ENCODE data around the gene SFMBT1. TPM values are rescaled to one million over a fixed set of nuclear protein-coding genes. Genes with fewer than 3 reads are reported as not detected.
A peak's percentile ranks its signal among the peaks of the same experiment; 100 is the strongest.
"Not testable (repeated sequence)": the region's sequence is repeated elsewhere in the genome, so short reads cannot be mapped to it uniquely, and the experiment has no call there.

SFMBT1 gene
- total RNA-seq, 1 experiment from 2014 or later, result 22.2 TPM

DNA sequence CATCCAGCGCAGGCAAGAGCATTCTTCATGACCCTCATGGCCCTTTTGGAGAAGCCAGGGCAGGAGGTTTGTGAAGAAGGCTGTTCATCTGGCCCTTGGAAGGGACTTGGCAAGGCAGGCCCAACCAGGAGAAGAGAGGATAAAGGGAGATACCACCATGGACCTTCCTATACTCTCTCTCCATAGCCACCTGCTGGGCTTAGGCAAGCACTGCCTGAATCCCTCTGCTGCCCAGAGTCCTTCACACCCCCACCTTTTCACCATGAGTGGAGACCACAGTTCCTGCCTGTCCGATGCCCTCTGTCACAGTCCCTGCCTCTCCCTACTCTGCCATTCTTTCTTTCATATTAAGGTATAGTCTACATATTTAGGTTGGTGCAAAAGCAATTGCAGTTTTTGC is 10.6 kb upstream of the SFMBT1 start:
- H3K4me3 ChIP-seq (ENCODE audit: insufficient read depth, low read depth, low read length), result no peak overlapping the region
- no peaks in the 10 kb centered on the region for H3K36me3 ChIP-seq (replicated peaks; ENCODE audit: control insufficient read depth, insufficient read depth, low read length)
- no peaks in the 10 kb centered on the region for H3K27me3 ChIP-seq (ENCODE audit: control insufficient read depth, insufficient read depth, low read length)
- DNase-seq, result peak; percentile 63

- DNase-seq; H3K27me3 ChIP-seq (ENCODE audit: control insufficient read depth, insufficient read depth, low read length); H3K36me3 ChIP-seq (replicated peaks; ENCODE audit: control insufficient read depth, insufficient read depth, low read length); H3K4me3 ChIP-seq (ENCODE audit: insufficient read depth, low read depth, low read length): not testable (repeated sequence)
These were observed 8.4 kb upstream of the SFMBT1 start for GRCh38 chr3:53054233-53054632.

GRCh38 chr3:53051929-53052328 is 6.1 kb upstream of the SFMBT1 start:
- no peak for DNase-seq
- no peaks in the 10 kb centered on the region for H3K36me3 ChIP-seq (replicated peaks; ENCODE audit: control insufficient read depth, insufficient read depth, low read length)

GRCh38 chr3:53049987-53050386 is 4.1 kb upstream of the SFMBT1 start:
- DNase-seq, result no peak
- Histone ChIP-seq H3K4me3 (ENCODE audit: insufficient read depth, low read depth, low read length) (no peak overlapping the region), H3K36me3 (replicated peaks; ENCODE audit: control insufficient read depth, insufficient read depth, low read length) (no peaks in the 10 kb centered on the region), H3K27me3 (ENCODE audit: control insufficient read depth, insufficient read depth, low read length) (peaks cover 18% of the 10 kb centered on the region)

More at GRCh38 chr3:53051929-53052328, 6.1 kb upstream of the SFMBT1 start:
- Histone ChIP-seq H3K4me3 (ENCODE audit: insufficient read depth, low read depth, low read length) (no peak overlapping the region), H3K27me3 (ENCODE audit: control insufficient read depth, insufficient read depth, low read length) (peaks cover 10% of the 10 kb centered on the region)

DNA sequence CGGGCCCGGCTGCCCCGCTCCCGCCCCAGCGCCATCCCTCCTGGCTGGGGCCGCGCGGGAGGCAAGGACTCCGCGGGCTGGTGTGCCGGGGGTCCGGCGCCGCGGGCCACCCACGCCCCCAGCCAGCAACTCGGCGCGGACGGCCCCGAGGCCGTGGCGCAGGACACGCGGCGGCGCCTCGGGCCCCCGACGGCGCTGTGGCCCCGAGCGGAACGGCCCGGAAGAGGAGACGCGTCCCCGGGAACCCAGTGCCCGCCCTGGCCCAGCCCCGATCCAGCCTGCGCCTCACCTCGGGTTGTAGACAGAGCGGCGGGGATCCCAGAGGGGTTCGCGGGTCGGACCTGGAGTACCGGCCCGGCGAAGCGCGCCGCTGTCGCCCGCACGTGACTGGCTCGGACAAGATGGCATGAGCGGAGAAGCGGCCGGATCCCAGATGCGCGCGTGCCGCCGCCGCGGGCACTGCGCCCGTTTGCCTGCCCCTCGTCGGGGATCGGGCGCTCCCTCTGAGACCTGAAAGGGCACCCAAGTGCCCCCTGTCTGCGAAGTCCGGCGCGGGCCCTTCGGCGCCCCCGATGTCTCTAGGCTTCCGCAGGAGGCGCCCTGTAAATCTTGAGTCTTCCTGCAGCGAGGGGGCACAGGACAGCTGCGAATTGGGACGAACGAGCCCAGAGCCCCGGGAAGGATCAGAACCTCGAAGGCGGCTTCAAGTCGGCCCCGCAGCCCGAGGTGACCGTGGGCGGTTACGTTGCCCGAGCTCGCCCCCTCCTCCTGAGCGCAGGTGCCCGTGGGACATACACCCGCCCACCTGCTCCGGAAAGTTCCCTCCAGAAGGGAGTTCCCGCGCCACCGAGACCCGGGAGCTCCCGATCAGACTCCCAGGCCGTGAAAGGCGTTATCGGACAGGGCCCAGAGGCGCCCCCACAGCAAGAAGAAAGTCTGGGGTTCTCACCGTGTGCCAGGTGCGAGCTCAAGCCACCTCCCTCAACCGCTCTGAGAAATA is 598 bp upstream of the SFMBT1 start:
- peak; percentile 90 for DNase-seq
- Histone ChIP-seq H3K4me3 (ENCODE audit: insufficient read depth, low read depth, low read length) (peak overlapping the region; percentile 71), H3K27me3 (ENCODE audit: control insufficient read depth, insufficient read depth, low read length) (peaks cover 21% of the 10 kb centered on the region)

DNA sequence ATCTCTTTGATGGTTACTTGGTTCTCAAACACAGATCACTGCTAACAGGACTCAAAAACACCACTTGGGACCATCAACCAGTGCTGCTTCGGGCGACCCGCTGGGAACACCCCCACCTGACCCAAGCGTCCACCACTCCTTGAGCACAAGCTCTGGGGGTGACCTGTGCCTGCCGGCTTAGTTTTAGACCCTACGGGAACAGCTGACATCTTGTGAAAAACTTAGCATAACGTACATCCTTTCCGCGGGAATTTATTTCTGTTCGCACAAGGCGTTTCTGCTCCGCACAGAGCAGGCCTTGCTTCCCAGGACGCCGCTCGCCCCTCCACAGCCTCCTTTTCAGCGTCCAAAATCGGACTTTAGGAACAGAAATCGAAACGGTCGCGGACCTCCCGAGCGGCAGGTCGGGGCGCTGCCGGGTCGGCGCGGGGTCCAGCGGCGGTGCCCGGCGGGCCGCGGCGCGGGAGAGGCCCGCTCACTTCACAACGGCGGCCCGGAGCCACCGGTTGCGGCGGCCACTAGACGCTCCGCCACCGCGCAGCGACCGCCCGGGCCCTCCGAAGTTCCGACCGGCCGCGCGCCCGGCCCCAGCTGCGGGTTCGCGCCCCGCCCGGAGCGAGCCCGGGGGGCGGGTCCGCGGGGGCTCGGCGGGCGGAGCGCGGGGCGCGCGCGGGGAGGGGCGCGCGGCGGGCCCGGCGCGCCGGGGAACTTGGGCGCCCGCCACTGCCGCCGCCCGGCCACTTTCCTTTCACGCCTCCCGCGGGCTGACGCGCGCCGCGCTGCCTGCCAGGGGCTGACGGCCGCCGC is 959 bp downstream of the SFMBT1 start:
- Histone ChIP-seq H3K4me3 (ENCODE audit: insufficient read depth, low read depth, low read length) (peak overlapping the region; percentile 71), H3K27me3 (ENCODE audit: control insufficient read depth, insufficient read depth, low read length) (peaks cover 21% of the 10 kb centered on the region), H3K36me3 (replicated peaks; ENCODE audit: control insufficient read depth, insufficient read depth, low read length) (no peaks in the 10 kb centered on the region)
- peak; percentile 91 for DNase-seq

More for the DNA sequence above, 598 bp upstream of the SFMBT1 start:
- H3K36me3 ChIP-seq (replicated peaks; ENCODE audit: control insufficient read depth, insufficient read depth, low read length), result no peaks in the 10 kb centered on the region

- Histone ChIP-seq H3K27me3 (ENCODE audit: control insufficient read depth, insufficient read depth, low read length) (peaks cover 21% of the 10 kb centered on the region), H3K4me3 (ENCODE audit: insufficient read depth, low read depth, low read length) (peak overlapping the region; percentile 71), H3K36me3 (replicated peaks; ENCODE audit: control insufficient read depth, insufficient read depth, low read length) (no peaks in the 10 kb centered on the region)
- DNase-seq, result no peak
These were observed 1.5 kb downstream of the SFMBT1 start for GRCh38 chr3:53044371-53044710.

GRCh38 chr3:53043738-53044137 is 2.1 kb downstream of the SFMBT1 start:
- H3K27me3 ChIP-seq (ENCODE audit: control insufficient read depth, insufficient read depth, low read length), result peaks cover 21% of the 10 kb centered on the region
- H3K4me3 ChIP-seq (ENCODE audit: insufficient read depth, low read depth, low read length), result no peak overlapping the region
- DNase-seq, result no peak
- H3K36me3 ChIP-seq (replicated peaks; ENCODE audit: control insufficient read depth, insufficient read depth, low read length), result no peaks in the 10 kb centered on the region

GRCh38 chr3:53042651-53043050 is 3.2 kb downstream of the SFMBT1 start:
- no peaks in the 10 kb centered on the region for H3K36me3 ChIP-seq (replicated peaks; ENCODE audit: control insufficient read depth, insufficient read depth, low read length)
- no peak for DNase-seq
- no peak overlapping the region for H3K4me3 ChIP-seq (ENCODE audit: insufficient read depth, low read depth, low read length)
- peaks cover 18% of the 10 kb centered on the region for H3K27me3 ChIP-seq (ENCODE audit: control insufficient read depth, insufficient read depth, low read length)

GRCh38 chr3:53040351-53040820 is 5.5 kb downstream of the SFMBT1 start:
- H3K27me3 ChIP-seq (ENCODE audit: control insufficient read depth, insufficient read depth, low read length), result peaks cover 3% of the 10 kb centered on the region; the same call in 1 of the 2 replicates
- no peaks in the 10 kb centered on the region for H3K36me3 ChIP-seq (replicated peaks; ENCODE audit: control insufficient read depth, insufficient read depth, low read length)
- no peak for DNase-seq
- H3K4me3 ChIP-seq (ENCODE audit: insufficient read depth, low read depth, low read length), result no peak overlapping the region

DNA sequence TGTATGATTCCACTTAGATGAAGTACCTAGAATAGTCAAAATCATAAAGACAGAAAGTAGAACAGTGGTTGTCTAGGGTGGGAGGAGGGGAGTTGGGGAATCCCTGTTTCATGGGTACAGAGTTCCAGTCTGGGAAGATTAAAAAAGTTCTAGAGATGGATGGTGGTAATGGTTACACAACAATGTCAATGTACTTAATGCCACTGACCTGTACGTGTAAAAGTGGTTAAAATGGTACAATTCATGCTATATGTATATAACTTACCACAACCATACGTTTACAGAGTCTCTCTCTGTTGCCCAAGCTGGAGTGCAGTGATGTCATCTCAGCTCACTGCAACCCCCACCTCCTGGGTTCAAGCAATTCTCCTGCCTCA is 6.5 kb downstream of the SFMBT1 start:
- no peak overlapping the region for H3K4me3 ChIP-seq (ENCODE audit: insufficient read depth, low read depth, low read length)
- H3K27me3 ChIP-seq (ENCODE audit: control insufficient read depth, insufficient read depth, low read length), result no peaks in the 10 kb centered on the region
- no peaks in the 10 kb centered on the region for H3K36me3 ChIP-seq (replicated peaks; ENCODE audit: control insufficient read depth, insufficient read depth, low read length)
- DNase-seq, result no peak

GRCh38 chr3:53038679-53039375 is 7.0 kb downstream of the SFMBT1 start:
- Histone ChIP-seq H3K36me3 (replicated peaks; ENCODE audit: control insufficient read depth, insufficient read depth, low read length) (no peaks in the 10 kb centered on the region), H3K27me3 (ENCODE audit: control insufficient read depth, insufficient read depth, low read length) (no peaks in the 10 kb centered on the region), H3K4me3 (ENCODE audit: insufficient read depth, low read depth, low read length) (no peak overlapping the region)
- no peak for DNase-seq

DNA sequence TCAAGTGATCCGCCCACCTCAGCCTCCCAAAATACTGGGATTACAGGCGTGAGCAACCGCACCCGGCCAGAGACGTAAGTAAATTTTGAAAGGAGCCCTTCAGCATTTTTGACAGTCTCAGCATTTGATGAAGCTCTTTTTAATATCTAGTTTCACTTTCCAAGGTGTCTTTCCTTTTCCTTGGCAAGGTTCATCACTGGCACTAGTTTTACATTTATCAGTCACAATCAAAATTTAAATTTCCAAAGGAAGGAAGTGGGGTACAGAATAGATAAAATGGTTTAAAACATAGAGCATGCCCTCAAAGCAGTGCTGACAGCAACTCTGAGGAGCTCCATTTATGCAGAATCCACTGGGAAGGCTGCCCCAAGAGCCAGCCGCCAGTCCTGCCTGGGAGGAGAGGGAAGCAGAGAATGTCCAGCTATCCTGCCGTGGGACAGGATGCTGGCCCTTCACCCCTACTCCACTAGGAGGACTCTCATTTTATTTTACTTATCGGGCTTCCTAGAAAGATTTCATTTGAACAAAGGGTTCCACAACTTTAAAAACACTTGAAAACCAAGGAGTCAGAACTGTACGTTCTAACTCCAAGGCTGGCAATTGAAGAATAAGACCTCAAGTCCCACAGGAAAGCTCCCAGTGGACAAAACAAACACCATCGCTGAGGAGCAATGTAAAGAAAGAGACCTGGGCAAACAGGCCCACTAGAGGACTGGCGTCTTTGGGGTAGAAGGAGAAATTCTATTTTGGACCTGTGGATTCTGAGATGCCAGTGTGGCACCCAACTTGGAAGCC is 9.9 kb downstream of the SFMBT1 start:
- Histone ChIP-seq H3K36me3 (replicated peaks; ENCODE audit: control insufficient read depth, insufficient read depth, low read length) (no peaks in the 10 kb centered on the region), H3K4me3 (ENCODE audit: insufficient read depth, low read depth, low read length) (no peak overlapping the region), H3K27me3 (ENCODE audit: control insufficient read depth, insufficient read depth, low read length) (no peaks in the 10 kb centered on the region)
- no peak for DNase-seq

- not testable (repeated sequence) for DNase-seq; H3K36me3 ChIP-seq (replicated peaks; ENCODE audit: control insufficient read depth, insufficient read depth, low read length); H3K4me3 ChIP-seq (ENCODE audit: insufficient read depth, low read depth, low read length); H3K27me3 ChIP-seq (ENCODE audit: control insufficient read depth, insufficient read depth, low read length)
These were observed 10.9 kb downstream of the SFMBT1 start for GRCh38 chr3:53035018-53035417.
